ENCODE results near the gene ULBP1. TPM values are rescaled to one million over a fixed set of nuclear protein-coding genes. Genes with fewer than 3 reads are reported as not detected.
"Not testable (repeated sequence)": the region's sequence is repeated elsewhere in the genome, so short reads cannot be mapped to it uniquely, and the experiment has no call there.

Gene ULBP1
- polyA plus RNA-seq, 1 donor: 0.30 TPM

DNA sequence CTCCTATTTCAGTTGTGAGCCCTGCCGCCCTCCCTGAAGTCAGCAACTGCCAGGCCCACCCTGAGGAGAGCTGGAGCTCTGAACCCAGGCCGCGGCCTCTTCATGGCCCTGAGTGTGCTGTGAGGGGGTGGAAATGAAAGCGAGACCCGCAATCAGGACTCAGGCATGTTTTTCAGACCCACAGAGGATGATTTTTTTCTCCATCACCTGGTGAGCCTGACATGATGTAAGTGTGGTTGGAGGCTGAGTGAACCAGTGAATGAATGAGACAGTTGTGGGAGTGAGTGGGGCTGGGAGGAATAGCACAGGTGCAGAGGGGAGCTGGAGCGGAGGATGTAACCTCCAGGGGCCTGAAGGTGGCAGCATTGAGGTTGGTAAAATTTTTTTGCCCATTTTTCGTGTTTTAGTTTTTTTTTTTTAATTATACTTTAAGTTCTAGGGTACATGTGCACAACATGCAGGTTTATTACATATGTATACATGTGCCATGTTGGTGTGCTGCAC, 43.3 kb downstream of the ULBP1 start:
- no peak for DNase-seq

- no peak for DNase-seq
These were observed 44.8 kb downstream of the ULBP1 start for GRCh38 chr6:150008588-150008987.

GRCh38 chr6:150012846-150013784, 49.4 kb downstream of the ULBP1 start:
- DNase-seq: not testable (repeated sequence)

- not testable (repeated sequence) for DNase-seq
These were observed 50.3 kb downstream of the ULBP1 start for GRCh38 chr6:150013785-150014622.

DNA sequence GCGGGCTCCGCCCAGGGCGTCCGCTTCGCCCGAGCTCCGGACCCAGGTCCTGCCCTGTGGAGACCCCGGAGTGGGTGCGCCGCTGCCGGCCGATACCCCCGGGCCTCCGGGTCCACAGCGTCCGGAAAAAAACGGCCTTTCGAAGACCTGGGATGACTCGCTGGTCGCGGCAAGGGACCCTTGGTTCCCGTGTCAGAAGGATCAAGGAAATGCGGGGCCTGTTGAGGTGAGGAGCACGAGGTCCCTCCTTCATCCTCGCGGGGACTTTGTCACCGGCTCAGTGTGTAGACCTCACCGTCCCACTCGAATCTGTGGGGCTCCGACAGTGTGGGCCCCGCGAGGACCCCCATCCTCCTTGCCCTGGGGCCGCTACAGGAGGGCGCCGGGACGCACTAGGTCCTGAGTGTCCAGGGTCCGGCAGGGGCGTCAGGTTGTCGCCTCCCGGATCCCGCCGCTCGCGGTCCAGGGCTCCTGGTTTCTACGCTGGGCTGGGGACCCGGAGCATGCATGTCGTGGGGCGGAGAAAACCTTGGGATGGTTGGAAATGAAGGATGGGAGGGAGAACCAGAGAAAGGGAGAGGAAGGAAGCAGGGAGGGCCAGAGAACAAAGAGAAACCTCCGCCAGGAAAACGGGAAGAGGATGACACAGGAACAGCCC, 51.0 kb downstream of the ULBP1 start:
- DNase-seq: not testable (repeated sequence)

DNA sequence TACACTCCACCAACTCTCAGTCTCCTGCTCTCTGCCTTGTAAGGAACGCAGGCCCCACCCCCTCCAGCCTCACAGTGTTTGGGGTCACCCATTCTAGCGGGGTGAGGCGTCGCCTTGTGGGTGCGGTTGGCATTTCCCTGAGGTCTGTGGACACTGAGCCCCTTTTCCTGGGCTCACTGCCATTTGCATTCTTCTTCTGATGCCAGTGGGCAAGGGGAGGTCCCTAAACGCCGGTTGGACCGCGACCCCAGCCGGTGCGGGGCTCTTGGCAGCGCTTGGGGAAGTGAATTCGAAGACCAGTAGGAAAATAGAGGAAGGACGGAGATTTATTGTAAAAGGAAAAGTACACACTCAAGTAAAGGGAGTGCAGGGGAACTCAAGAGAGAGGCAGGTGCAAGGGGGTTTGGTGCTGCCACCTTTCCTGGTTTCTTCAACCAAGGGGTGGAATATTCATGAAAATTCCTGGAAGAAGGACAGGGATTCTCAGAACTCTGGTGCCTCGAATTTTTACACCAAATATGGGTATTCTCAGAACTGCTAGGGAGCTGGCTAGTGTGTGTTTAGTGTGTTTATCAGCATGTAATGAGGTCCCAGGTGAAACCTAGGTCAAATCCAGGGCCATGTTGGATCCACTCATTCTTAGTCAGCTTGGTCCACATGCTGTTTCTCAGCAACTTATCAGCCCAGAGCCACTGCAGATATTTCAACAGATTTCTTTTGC, 51.7 kb downstream of the ULBP1 start:
- not testable (repeated sequence) for DNase-seq

- DNase-seq: peak; percentile 58
These were observed 52.8 kb downstream of the ULBP1 start for GRCh38 chr6:150016324-150017185.

DNA sequence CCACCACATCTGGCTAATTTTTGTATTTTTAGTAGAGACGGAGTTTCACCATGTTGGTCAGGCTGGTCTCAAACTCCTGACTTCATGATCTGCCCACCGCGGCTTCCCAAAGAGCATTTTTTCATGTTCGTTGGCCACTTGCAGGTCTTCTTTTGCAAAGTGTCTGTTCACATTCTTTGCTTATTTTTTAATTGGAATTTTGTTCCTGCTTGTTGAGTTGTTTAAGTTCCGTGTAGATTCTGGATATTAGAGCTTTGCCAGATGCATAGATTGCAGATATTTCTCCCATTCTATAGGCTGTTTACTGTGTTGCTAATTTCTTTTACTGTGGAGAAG, 53.4 kb downstream of the ULBP1 start:
- DNase-seq: not testable (repeated sequence)

GRCh38 chr6:150018846-150019580, 55.3 kb downstream of the ULBP1 start:
- no peak for DNase-seq

- not testable (repeated sequence) for DNase-seq
These were observed 58.1 kb downstream of the ULBP1 start for GRCh38 chr6:150021870-150022269.

Other genes with a start within 250 kb of the ULBP1 start
- 19.4 TPM for gene LATS1, start 245.8 kb upstream of the ULBP1 start, polyA plus RNA-seq (ENCODE audit: insufficient read length)
- 20.0 TPM for gene NUP43, start 217.4 kb upstream of the ULBP1 start, polyA plus RNA-seq (ENCODE audit: insufficient read length)
- 62.8 TPM for gene PCMT1, start 214.2 kb upstream of the ULBP1 start, polyA plus RNA-seq (ENCODE audit: insufficient read length)
- gene LRP11, start 99.6 kb upstream of the ULBP1 start, polyA plus RNA-seq (ENCODE audit: insufficient read length): 19.6 TPM
- gene RAET1E, start 65.8 kb upstream of the ULBP1 start, polyA plus RNA-seq (ENCODE audit: insufficient read length): 0.45 TPM
- gene RAET1G, start 40.8 kb upstream of the ULBP1 start, polyA plus RNA-seq (ENCODE audit: insufficient read length): 0.54 TPM
- gene ULBP2, start 21.9 kb upstream of the ULBP1 start, polyA plus RNA-seq (ENCODE audit: insufficient read length): not detected
- gene RAET1L, start 61.6 kb downstream of the ULBP1 start, polyA plus RNA-seq (ENCODE audit: insufficient read length): not detected
- gene ULBP3, start 105.2 kb downstream of the ULBP1 start, polyA plus RNA-seq (ENCODE audit: insufficient read length): 1.6 TPM
- 37.9 TPM for gene PPP1R14C, start 179.1 kb downstream of the ULBP1 start, polyA plus RNA-seq (ENCODE audit: insufficient read length)

Data from hindlimb muscle (tissue), 1 donor.